Brain microvascular endothelial cell (primary cell): Measurements from ENCODE around the gene FRMD6.

Source experiments
- DNase-seq: peaks from one replicate; pipeline ENCODE4 v3.0.0-alpha.2; 2020
- H3K27ac ChIP-seq: fragments of 250-450 bp; sonication (Bioruptor Pico); 2 replicates; pipeline ENCODE4 v1.5.1; 2020; ENCODE audit warnings: mild to moderate bottlenecking, moderate library complexity
- H3K27me3 ChIP-seq: fragments of 250-450 bp; sonication (Bioruptor Pico); replicated peaks from 2 replicates; pipeline ENCODE4 v1.5.1; 2020; ENCODE audit warnings: mild to moderate bottlenecking
- H3K36me3 ChIP-seq: fragments of 250-450 bp; sonication (Bioruptor Pico); replicated peaks from 2 replicates; pipeline ENCODE4 v1.5.1; 2020; ENCODE audit warnings: mild to moderate bottlenecking
- H3K4me3 ChIP-seq: 2 replicates; pipeline ENCODE4 v1.5.1; 2011; ENCODE audit warnings: low read depth, mild to moderate bottlenecking, control low read depth, low read length, moderate library complexity
- CTCF ChIP-seq: IDR thresholded peaks from 2 replicates; pipeline ENCODE4 v1.5.1; 2011; ENCODE audit warnings: low read depth, mild to moderate bottlenecking, moderate library complexity, low read length, control low read depth, inconsistent platforms; ENCODE audit errors: missing control alignments
- in situ Hi-C: cut with HindIII; loops from 2 replicates; pipeline ENCODE4 v1.10.0; 2017; ENCODE audit warnings: low sequenced_read_pairs, low pct_ligation_motif_present

Gene FRMD6

GRCh38 chr14:51716610-51717009 lies 64.9 kb downstream of the FRMD6 start:
- Histone ChIP-seq H3K36me3 (peaks cover 93% of the 10 kb centered on the region), H3K27ac (no peak overlapping the region), H3K4me3 (no peak overlapping the region), H3K27me3 (no peaks in the 10 kb centered on the region)
- no peak for TF ChIP-seq CTCF
- DNase-seq: no peak
- in situ Hi-C loops: no loop called here

GRCh38 chr14:51717766-51718165 lies 66.1 kb downstream of the FRMD6 start:
- Histone ChIP-seq H3K27ac (no peak overlapping the region), H3K36me3 (peaks cover 93% of the 10 kb centered on the region), H3K4me3 (no peak overlapping the region), H3K27me3 (no peaks in the 10 kb centered on the region)
- DNase-seq: no peak
- no peak for TF ChIP-seq CTCF
- in situ Hi-C loops: no loop called here

GRCh38 chr14:51719955-51720354 lies 68.2 kb downstream of the FRMD6 start:
- H3K4me3 ChIP-seq: no peak overlapping the region
- TF ChIP-seq CTCF: no peak
- no peak overlapping the region for H3K27ac ChIP-seq
- no peak for DNase-seq
- in situ Hi-C loops: no loop called here
- H3K36me3 ChIP-seq: peaks cover 85% of the 10 kb centered on the region
- no peaks in the 10 kb centered on the region for H3K27me3 ChIP-seq

- TF ChIP-seq CTCF: no peak
- in situ Hi-C loops: no loop called here
- DNase-seq: no peak
- H3K36me3 ChIP-seq: peaks cover 85% of the 10 kb centered on the region
- no peak overlapping the region for H3K4me3 ChIP-seq
- no peaks in the 10 kb centered on the region for H3K27me3 ChIP-seq
- no peak overlapping the region for H3K27ac ChIP-seq
Measured at GRCh38 chr14:51723990-51724389, 72.3 kb downstream of the FRMD6 start.

GRCh38 chr14:51724650-51725049 lies 72.9 kb downstream of the FRMD6 start:
- peaks cover 85% of the 10 kb centered on the region for H3K36me3 ChIP-seq
- no peak for TF ChIP-seq CTCF
- DNase-seq: no peak
- in situ Hi-C loops: no loop called here
- H3K27ac ChIP-seq: no peak overlapping the region
- no peaks in the 10 kb centered on the region for H3K27me3 ChIP-seq
- no peak overlapping the region for H3K4me3 ChIP-seq

- in situ Hi-C loops: no loop called here
- Histone ChIP-seq H3K27me3 (no peaks in the 10 kb centered on the region), H3K4me3 (no peak overlapping the region), H3K36me3 (peaks cover 85% of the 10 kb centered on the region), H3K27ac (no peak overlapping the region)
- no peak for TF ChIP-seq CTCF
- DNase-seq: no peak
Measured at GRCh38 chr14:51725061-51725460, 73.4 kb downstream of the FRMD6 start.
